ENCODE data around the gene IGF2.

The IGF2 gene

DNA sequence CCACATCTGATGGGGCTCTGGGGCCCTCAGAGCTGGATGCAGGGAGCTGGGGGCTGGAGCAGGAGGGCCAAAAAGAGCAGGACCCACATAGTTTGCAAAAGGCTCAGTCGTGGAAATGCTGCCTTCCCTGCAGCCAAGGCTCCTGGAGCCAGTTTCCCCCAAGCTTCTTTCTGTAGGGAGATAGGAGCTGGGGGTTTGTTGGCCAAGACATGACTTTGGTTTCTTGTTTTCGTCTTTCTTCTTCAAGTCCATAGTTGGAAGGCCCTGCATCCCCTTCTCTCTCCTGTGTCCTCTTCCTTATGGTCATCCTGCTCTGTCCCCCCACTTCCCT lies 36.3 kb downstream of the IGF2 start:
- no peaks in the 10 kb centered on the region for H3K9me3 ChIP-seq (ENCODE audit: low read length)
- H3K4me3 ChIP-seq (ENCODE audit: low read length): no peak overlapping the region
- peaks cover 3% of the 10 kb centered on the region for H3K27me3 ChIP-seq (ENCODE audit: insufficient read depth, low read length)
- no peaks in the 10 kb centered on the region for H3K36me3 ChIP-seq (ENCODE audit: insufficient read depth, low read length)
- no peak overlapping the region for H2AFZ ChIP-seq (ENCODE audit: low read depth, low read length)
- H3K4me1 ChIP-seq (ENCODE audit: insufficient read depth, low read length): peaks cover 3% of the 10 kb centered on the region

DNA sequence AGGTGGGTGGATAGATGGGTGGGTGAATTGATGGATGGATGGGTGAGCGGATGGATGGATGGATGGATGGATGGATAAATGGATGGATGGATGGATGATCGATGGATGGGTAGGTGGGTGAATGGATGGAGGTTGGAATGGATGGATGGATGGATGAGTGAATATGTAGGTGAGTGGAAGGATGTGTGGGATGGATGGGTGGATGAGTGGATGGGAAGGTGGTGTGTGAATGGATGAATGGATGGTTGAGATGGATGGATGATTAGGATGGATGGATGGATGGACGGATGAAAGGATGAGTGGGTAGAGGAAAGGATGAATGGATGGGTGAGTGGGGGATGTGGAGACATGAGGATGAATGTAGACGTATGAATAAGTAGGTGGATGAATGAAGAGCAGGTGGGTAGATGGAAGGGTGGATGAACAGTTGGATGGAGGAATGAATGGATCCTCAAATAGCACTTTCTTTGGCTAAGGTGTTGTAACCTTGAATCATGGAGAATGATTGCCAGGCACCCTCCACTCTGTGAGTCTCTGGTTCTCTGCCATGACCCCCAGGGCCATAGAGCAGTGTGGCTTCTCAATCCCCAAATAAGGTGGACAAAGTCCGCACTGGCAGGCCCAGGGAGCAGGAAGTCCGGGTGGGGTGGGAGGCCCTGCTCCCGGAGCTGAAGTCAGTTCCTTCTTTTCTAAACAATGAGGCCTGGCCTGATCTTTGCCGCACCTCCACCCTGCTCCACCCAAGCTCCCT lies 36.9 kb downstream of the IGF2 start:
- H3K4me1 ChIP-seq (ENCODE audit: insufficient read depth, low read length): peaks cover 8% of the 10 kb centered on the region
- no peak overlapping the region for H3K4me3 ChIP-seq (ENCODE audit: low read length)
- H2AFZ ChIP-seq (ENCODE audit: low read depth, low read length): no peak overlapping the region
- H3K27me3 ChIP-seq (ENCODE audit: insufficient read depth, low read length): peaks cover 3% of the 10 kb centered on the region
- no peaks in the 10 kb centered on the region for H3K36me3 ChIP-seq (ENCODE audit: insufficient read depth, low read length)
- H3K9me3 ChIP-seq (ENCODE audit: low read length): no peaks in the 10 kb centered on the region

DNA sequence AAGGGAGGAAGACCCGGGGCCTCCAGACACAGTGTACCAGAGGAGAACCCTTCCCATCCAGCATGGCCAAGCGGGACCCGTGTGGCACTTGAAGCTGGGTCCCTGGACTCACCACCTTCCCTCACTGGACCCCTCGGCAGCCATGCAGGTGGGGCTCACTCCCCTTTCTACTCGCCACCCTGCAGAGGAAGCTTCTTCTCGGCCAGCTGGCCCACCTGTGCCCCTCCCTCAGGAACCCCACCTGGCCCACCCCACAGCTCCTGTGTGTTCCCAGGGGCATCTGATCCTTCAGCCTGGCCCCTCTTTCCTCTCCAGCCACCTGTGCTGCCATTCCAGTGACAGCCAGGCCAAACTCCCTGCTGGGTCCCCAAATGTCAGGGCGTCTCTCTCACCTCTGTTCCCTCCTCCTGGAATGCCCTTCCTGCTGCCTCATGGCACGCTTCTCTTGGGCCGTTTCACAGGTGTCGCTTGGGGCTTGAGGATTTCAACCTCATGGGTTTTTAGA lies 38.0 kb downstream of the IGF2 start:
- Histone ChIP-seq H3K9me3 (ENCODE audit: low read length) (no peaks in the 10 kb centered on the region), H3K4me3 (ENCODE audit: low read length) (no peak overlapping the region), H3K36me3 (ENCODE audit: insufficient read depth, low read length) (no peaks in the 10 kb centered on the region), H2AFZ (ENCODE audit: low read depth, low read length) (no peak overlapping the region), H3K27me3 (ENCODE audit: insufficient read depth, low read length) (peaks cover 3% of the 10 kb centered on the region), H3K4me1 (ENCODE audit: insufficient read depth, low read length) (peaks cover 18% of the 10 kb centered on the region)

DNA sequence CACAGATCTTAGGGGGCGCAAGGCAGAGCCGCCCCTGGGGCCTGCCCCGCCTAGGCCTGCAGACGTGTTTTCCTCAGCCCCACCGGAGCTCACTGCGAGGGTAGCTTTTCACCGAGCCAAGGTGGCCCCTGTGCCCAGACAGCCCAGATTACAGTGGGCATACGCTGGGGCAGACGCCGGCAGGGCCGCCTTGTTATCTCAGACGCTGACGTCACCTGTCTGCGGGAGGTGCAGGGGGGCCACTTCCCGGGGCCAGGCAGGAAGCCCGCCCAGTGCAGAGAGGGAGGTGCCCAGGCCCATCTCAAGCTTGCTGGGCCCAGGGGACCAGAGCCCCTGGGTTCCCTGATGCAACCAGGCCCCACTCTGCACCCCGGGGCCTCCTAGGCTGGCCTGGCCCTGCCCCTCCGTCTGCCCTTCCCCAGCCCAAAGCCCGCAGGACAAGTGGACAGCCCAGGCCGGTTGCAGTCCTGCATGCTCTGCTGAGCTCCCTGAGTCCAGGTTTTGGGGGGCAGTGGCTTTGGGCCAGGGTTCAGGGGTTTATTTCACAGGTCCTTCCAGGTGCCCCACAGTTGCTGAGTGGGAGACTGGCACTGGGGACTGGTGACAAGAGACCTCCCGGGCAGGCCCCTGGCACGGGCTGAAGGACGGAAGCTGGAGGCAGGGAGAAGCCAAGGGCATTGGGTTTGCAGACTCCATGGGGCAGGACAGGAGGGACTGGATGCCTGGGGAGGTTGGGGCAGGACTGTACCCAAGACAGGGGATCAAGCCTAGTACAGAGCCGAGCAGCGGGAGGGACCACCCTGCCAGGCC lies 38.6 kb downstream of the IGF2 start:
- Histone ChIP-seq H3K36me3 (ENCODE audit: insufficient read depth, low read length) (no peaks in the 10 kb centered on the region), H3K9me3 (ENCODE audit: low read length) (no peaks in the 10 kb centered on the region), H3K4me1 (ENCODE audit: insufficient read depth, low read length) (peaks cover 18% of the 10 kb centered on the region), H2AFZ (ENCODE audit: low read depth, low read length) (no peak overlapping the region), H3K4me3 (ENCODE audit: low read length) (no peak overlapping the region), H3K27me3 (ENCODE audit: insufficient read depth, low read length) (peaks cover 3% of the 10 kb centered on the region)

DNA sequence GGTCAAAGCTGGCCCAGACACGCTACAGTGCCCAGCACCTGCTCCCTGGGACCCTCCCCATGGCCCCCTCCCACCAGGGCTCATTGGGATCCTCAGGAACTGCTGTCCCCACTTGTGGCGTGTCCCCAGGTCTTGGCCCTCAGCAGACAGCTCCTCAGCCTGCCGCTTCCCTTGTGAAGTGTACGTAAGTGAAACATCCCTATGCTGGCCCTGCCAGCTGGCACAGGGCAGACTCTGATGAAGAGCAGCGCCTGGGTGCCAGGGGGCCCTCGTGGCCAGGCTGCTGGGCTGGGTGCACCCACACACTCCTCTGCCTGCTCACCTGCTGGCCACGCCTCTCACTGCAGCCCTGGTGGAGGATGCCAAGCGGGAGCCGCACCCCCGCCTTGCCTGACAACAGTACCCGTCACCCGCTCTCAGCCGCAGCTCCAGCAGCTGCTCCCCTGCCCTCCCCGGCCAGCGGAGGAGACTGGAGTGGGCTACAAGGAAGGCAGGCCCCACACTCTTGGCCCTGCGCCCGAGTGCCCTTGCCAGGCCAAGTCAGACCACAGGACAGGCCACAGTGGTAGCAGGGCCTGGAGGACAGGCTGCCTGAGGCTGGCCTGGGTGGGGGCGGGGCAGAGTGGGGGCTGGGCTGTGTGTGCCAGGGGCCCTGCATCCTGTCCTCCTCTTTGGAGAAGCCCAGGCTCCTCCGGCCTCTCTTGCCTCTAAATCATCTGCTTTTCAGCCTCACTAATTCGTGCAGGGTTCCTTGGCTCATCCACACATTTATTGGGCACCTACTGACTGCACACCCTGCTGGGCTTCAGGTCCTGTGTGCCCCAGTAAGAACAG lies 39.5 kb downstream of the IGF2 start:
- H3K27me3 ChIP-seq (ENCODE audit: insufficient read depth, low read length): peaks cover 3% of the 10 kb centered on the region
- H2AFZ ChIP-seq (ENCODE audit: low read depth, low read length): no peak overlapping the region
- peaks cover 18% of the 10 kb centered on the region for H3K4me1 ChIP-seq (ENCODE audit: insufficient read depth, low read length)
- H3K4me3 ChIP-seq (ENCODE audit: low read length): no peak overlapping the region
- no peaks in the 10 kb centered on the region for H3K36me3 ChIP-seq (ENCODE audit: insufficient read depth, low read length)
- no peaks in the 10 kb centered on the region for H3K9me3 ChIP-seq (ENCODE audit: low read length)

DNA sequence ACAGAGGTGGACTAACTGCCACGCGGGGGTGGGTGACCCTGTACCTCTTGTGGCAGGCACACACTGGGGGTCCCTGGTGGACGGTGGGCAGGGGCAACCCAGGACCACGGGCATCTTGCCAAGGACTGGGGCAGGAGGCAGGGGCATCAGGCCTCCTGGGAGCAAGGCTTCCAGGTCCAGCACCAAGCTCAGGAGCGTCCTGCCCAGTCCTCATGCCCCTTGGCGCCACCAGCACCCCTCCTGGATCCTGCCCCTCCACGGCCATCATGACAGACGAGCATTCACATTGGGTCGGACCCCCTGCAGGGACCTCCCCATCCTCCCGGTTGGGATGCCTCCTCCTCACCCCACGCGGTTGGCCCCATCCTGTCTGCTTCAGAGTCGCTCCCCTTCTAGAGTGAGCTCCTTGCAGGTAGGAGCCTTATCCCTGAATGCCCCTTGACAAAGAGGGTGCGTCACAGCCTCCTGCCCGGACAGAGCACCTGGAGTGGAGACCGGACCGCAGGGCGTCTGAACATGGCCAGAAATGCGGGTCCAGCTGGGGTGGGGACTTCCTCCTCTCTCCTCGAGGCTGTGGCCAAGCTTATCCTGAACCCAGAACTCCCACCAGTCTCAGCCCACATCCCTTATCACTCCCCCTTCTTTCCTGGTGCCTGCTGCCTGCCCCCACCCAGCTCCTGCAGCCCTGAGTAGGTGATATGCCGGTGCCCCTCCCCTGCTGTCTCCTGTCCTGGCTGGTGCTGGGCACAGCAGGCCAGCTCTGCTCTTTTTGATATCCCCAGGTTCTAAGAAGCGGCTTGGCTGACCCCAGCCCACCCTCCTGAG lies 40.3 kb downstream of the IGF2 start:
- peaks cover 18% of the 10 kb centered on the region for H3K4me1 ChIP-seq (ENCODE audit: insufficient read depth, low read length)
- no peak overlapping the region for H2AFZ ChIP-seq (ENCODE audit: low read depth, low read length)
- H3K4me3 ChIP-seq (ENCODE audit: low read length): no peak overlapping the region
- no peaks in the 10 kb centered on the region for H3K36me3 ChIP-seq (ENCODE audit: insufficient read depth, low read length)
- H3K27me3 ChIP-seq (ENCODE audit: insufficient read depth, low read length): peaks cover 3% of the 10 kb centered on the region
- no peaks in the 10 kb centered on the region for H3K9me3 ChIP-seq (ENCODE audit: low read length)

DNA sequence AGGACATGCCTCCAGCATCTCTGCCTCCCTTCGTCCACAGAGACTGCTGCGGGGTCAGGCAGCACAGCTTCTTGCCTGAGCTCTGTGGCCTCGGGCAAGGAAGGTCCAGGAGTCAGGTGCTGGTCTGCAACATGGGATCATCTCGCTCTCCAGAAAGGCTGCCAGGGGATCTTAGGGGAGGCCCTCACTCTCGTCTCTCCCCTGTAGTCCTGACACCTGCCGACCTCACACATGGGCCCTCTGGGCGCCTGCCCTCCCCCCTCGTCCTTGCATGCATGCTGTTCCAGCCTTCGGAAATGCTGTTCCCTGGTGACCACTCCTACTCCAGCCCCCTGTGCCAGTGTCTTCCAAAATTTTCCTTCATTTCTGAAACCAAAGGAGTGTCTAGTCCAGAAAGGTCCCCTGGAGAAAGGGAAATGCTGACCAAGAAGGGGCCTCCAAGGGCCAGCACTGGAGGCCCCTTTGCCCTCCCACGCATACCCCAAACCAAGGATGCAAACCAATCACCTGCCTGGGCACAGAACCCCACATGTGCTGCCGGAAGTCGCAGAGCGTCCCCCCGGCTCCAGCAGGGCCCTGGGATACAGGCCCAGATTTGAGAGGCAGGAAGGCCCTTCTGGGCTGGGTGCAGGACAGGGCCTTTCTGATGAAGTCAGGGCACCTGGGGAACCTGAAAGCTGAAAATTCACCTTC lies 41.0 kb downstream of the IGF2 start:
- H3K36me3 ChIP-seq (ENCODE audit: insufficient read depth, low read length): no peaks in the 10 kb centered on the region
- H3K4me1 ChIP-seq (ENCODE audit: insufficient read depth, low read length): peaks cover 18% of the 10 kb centered on the region
- H3K27me3 ChIP-seq (ENCODE audit: insufficient read depth, low read length): peaks cover 1% of the 10 kb centered on the region
- peaks cover 1% of the 10 kb centered on the region for H3K9me3 ChIP-seq (ENCODE audit: low read length)
- no peak overlapping the region for H2AFZ ChIP-seq (ENCODE audit: low read depth, low read length)
- no peak overlapping the region for H3K4me3 ChIP-seq (ENCODE audit: low read length)

DNA sequence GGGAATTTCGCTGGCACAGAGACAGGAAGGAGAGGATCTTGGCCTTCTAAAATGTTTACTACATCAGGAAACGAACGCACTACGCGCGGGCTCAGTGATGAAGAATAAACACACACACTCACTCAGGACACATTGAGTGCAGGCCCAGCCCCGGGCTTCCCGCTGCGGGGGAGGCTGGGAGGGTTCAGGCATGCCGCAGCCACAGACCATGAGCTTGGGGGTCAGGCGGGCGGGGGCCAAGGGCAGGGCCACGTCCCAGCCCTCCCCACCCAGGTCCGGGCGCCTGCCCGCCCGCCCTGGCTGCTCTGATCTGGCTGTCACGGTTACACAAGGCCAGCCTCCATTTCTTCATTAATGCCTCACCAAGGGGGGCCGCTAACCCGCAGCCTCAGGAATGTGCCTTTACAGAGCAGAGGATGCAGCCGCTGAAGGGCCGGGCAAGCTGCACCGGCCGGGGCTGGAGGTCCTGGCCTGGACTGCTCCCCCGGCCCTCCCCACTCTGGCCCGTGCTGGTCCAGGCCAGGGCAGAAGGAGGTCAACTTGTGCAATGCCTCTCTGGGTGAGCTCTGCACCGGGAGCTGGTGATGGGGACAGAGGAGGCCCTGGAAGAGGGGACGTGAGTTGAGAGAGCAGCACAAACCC lies 41.7 kb downstream of the IGF2 start:
- peaks cover 18% of the 10 kb centered on the region for H3K4me1 ChIP-seq (ENCODE audit: insufficient read depth, low read length)
- H2AFZ ChIP-seq (ENCODE audit: low read depth, low read length): peak overlapping the region; percentile 14
- peaks cover 4% of the 10 kb centered on the region for H3K27me3 ChIP-seq (ENCODE audit: insufficient read depth, low read length)
- H3K36me3 ChIP-seq (ENCODE audit: insufficient read depth, low read length): no peaks in the 10 kb centered on the region
- H3K9me3 ChIP-seq (ENCODE audit: low read length): peaks cover 1% of the 10 kb centered on the region
- H3K4me3 ChIP-seq (ENCODE audit: low read length): peak overlapping the region; percentile 12

DNA sequence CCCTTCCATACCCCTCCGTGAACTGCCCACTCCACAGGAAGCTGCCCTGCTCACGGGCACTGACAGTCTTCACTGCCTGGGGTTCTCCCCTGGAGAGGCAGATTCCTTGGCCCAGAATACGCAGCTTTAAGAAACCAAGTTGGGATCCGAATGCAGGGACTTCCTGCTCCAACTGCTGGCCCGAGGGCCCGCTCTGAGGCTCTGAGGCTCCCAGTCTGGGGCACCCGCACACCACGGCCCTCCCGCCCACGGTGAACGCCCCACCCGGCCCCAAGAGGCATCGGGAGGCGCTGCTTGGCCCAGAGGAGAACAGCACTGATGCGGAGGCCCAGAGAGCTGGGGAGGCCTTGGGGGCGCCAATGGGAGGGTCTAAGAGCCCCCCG lies 42.3 kb downstream of the IGF2 start:
- H3K9me3 ChIP-seq (ENCODE audit: low read length): peaks cover 1% of the 10 kb centered on the region
- peak overlapping the region; percentile 14 for H2AFZ ChIP-seq (ENCODE audit: low read depth, low read length)
- H3K4me1 ChIP-seq (ENCODE audit: insufficient read depth, low read length): peaks cover 18% of the 10 kb centered on the region
- no peaks in the 10 kb centered on the region for H3K36me3 ChIP-seq (ENCODE audit: insufficient read depth, low read length)
- H3K27me3 ChIP-seq (ENCODE audit: insufficient read depth, low read length): peaks cover 5% of the 10 kb centered on the region
- peak overlapping the region; percentile 12 for H3K4me3 ChIP-seq (ENCODE audit: low read length)

DNA sequence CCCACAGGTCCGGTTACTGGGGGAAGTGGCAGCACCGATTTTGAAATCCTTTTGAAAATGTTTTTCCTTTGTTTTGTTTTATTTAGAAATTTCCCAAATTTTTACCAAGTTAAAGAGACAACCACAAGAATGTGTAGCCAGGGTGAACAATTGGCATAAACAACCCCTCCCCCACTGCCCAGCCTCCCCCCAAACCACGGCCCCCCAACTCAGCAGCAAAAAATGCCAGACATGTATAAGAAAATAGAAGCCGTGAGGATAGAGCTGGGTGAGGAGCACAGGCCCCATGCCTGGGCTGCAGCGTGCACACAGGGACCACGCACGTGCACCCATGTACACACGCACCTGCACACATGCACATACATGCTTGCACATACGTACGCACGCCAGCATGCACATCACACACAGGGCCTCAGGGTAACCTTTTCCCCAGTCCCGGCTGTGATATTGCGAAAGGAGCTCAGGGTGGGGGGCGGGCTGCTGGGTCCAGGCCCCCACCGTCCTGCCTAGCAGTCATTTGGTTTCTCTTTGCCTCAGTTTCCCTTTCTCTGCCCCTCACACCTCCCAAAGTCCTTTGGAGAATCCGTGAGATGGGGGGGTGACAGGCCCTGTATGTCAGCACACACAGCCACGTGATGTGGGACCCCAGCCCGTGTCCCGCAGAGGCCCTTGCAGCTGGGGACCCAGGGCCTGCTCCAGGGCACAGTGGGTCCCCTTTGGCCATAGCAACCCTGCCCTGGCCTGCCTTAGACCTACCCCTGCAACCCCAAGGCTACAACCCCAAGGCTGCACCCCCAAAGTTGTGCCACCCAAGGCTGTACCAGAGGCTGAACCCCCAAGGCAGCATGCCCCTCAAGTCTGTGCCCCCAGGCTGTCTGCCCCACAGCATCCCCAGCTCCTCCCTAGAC lies 42.9 kb downstream of the IGF2 start:
- peaks cover 1% of the 10 kb centered on the region for H3K9me3 ChIP-seq (ENCODE audit: low read length)
- no peaks in the 10 kb centered on the region for H3K36me3 ChIP-seq (ENCODE audit: insufficient read depth, low read length)
- no peak overlapping the region for H2AFZ ChIP-seq (ENCODE audit: low read depth, low read length)
- H3K4me3 ChIP-seq (ENCODE audit: low read length): no peak overlapping the region
- peaks cover 5% of the 10 kb centered on the region for H3K27me3 ChIP-seq (ENCODE audit: insufficient read depth, low read length)
- H3K4me1 ChIP-seq (ENCODE audit: insufficient read depth, low read length): peaks cover 18% of the 10 kb centered on the region

DNA sequence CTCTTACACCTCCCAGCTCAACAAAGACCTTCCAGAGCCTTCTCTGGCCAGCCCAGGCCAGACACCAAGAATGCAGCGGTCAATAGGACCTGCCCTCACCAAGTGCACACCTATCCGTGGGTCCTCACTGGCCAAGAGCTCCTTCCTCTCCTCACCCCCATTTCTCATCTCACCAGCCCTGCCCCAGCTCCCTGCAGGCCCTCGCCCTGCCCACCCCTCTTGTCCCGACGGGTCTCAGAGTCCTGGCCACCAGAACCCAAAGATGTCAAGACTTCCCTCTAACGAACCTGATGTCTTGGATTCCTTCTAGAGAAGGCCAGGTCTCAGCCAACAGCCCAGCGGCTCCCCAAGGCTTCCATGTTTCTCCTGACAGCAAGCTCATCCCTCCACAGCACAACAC lies 43.6 kb downstream of the IGF2 start:
- Histone ChIP-seq H3K4me1 (ENCODE audit: insufficient read depth, low read length) (peaks cover 18% of the 10 kb centered on the region), H3K9me3 (ENCODE audit: low read length) (peaks cover 1% of the 10 kb centered on the region), H3K4me3 (ENCODE audit: low read length) (no peak overlapping the region), H3K27me3 (ENCODE audit: insufficient read depth, low read length) (peaks cover 5% of the 10 kb centered on the region), H3K36me3 (ENCODE audit: insufficient read depth, low read length) (no peaks in the 10 kb centered on the region), H2AFZ (ENCODE audit: low read depth, low read length) (no peak overlapping the region)

Data from neuron (in vitro differentiated cells).